AG10803 (cell line): ENCODE results near the gene EDEM3.

Source experiments
- DNase-seq: peaks from one replicate; pipeline ENCODE4 v3.0.0; 2010; ENCODE audit warnings: low read depth
- H3K4me3 ChIP-seq: 2 replicates; pipeline ENCODE4 v1.5.1; 2011; ENCODE audit warnings: mild to moderate bottlenecking, low read length, control low read depth
- CTCF ChIP-seq: conservative IDR thresholded peaks from 2 replicates; pipeline ENCODE4 v1.5.1; 2011; ENCODE audit warnings: mild to moderate bottlenecking, low read length, control low read depth, inconsistent platforms

EDEM3 gene

DNA sequence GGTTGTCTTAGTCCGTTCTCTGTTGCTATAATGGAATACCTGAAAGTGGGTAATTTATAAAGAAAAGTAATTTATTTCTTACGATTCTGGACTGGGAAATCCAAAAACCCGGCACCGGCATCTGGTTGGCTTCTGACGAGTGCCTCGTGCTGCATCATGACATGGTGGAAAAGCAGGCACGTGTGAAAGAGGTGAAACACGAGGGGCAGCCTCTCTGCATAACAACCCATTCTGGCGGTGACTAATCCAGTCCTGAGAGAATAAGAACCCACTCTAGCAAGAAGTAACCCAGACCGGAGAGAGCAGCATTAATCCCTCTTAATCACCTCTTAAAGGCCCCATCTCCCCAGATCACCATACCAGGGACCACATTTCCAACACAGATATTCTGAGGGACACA lies 2.7 kb upstream of the EDEM3 start:
- no peak for TF ChIP-seq CTCF
- DNase-seq, result no peak
- no peak overlapping the region for H3K4me3 ChIP-seq

DNA sequence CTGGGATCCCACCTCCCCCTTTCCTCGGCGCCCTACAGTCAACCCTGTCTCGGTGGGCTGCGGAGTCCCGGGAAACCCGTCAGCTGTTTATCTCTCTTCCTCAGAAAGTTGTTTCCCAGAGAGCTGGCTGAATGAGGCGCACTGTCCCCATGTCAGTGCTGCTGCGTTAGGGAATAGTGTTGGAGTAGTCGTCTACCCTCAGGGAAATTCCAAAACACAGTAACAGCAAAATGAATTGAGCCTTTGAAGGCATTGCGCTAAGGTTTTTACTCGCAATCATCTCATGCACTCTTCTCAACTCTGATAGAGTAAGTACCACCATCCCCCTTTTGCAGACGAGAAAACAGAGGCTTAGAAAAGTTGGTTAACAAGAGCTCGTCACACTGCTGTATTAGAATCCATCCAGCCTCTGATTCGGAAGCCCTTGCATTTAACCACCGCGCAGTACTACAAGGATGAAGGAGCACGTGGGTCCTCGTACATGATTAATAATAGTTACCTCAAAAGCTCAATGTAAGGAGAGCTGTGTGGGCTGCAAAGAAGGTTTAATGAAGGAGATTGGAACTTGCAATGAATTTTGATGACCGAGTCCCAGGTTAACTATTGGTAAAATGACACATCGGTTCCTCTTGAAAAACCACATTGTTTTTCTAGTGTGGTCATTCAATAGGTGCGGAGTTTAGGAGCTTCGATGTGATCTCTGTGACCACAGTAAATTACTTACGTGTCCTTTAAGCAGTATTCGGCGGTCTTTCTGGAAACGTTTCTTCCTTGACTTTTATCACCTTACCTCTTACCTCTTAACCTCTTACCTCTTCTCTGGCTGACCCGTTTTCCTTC lies 788 bp upstream of the EDEM3 start:
- peak; percentile 28 for DNase-seq
- peak overlapping the region; percentile 65 for H3K4me3 ChIP-seq
- TF ChIP-seq CTCF, result no peak

DNA sequence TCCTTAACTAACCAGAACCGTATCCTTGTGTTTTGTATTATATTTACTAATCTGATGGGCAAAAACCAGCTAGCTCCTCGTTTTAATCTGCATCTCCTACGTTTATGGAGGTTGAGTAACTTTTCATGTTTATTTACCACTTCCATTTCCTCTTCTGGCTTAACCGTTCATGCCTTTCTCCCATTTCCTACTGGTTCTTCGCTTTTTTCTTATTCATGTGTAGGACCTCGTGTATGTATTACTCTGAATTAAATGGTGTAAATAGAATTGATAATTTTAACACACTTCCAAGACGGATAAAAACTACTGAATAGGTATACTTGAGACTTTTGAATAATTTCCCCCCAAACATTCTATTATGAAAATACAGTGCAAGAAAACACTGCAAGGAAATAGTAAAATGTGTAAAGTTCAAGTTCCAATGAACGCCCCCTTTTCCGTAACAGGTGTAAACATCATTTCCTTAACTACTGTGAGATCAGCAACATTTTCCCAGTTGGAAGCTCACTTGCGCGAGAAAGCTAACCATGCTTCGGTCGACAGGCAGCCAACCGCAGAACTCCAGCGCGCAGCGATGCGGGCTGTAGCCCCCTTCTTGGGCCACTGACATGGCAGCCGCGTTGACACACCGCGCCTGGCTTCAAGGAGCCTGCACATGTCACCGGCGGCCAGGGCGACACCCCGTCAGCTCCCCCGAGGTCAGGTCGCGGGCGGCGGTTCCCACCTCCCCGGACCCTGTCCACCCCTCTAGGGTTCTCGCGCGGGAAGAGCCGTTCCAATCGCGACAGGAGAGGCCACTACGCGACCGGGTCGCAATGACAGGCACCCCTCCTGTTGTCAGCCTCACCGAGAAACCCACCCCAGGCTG lies 816 bp downstream of the EDEM3 start:
- no peak for TF ChIP-seq CTCF
- DNase-seq, result peak; percentile 24
- peak overlapping the region; percentile 92 for H3K4me3 ChIP-seq

DNA sequence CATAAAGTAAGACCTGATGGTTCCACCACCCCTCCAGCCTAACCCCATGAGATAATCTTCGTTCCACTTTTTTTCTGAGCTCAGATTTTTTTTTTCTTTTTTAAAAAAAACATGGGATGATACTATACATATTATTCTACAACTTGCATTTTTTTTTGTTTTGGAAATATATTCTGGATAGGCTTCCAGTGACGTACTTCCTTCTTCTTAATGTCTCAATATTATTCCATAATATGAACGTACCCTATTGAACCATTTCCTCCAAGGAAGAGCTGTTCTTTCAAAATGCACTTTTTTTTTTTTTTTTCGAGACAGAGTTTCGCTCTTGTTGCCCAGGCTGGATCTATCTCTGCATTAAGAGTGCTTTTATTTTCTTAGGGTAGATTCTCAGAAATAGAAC lies 1.5 kb downstream of the EDEM3 start:
- H3K4me3 ChIP-seq, result peak overlapping the region; percentile 92
- TF ChIP-seq CTCF, result no peak
- no peak for DNase-seq

DNA sequence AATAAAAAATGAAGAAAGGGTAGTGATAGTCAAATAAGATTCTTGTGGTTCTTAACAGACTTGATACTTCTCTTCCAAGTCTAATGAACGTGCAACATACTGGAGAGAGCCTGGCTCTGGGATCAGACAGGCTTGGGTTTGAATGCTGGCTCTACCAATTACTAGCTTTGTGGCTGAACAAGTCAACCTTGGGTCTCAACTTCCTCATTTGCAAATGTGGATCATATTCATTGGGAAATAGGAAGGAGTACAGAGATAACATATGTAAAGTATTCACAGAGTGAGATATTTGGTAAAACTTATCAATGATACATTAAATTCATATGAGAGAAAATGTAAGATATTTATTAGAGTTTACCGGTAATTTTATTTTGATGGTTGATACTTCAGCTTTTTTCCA lies 2.0 kb downstream of the EDEM3 start:
- no peak overlapping the region for H3K4me3 ChIP-seq
- TF ChIP-seq CTCF, result no peak
- no peak for DNase-seq

DNA sequence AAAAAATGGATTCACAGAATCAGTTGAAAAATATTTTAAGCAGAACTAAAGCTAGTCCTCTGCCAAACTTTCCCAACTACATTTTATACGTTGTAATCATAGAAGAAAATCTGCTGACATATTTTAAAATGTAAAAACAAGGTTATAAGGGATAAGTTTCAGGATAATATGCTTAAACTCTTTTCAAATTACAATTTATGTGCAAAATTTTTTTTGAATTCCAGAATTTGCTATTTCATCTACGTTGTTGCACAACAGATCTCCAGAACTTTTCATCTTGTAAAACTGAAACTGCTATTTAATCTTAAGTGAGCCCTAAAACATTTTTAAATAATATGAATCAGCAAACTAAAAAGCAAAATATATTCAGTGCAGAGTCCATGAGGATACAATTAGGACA lies 5.9 kb downstream of the EDEM3 start:
- H3K4me3 ChIP-seq, result peak overlapping the region; percentile 1; the same call in 1 of the 2 replicates
- DNase-seq, result no peak
- no peak for TF ChIP-seq CTCF
